GM12878 (cell line): Measurements from ENCODE around the gene CSTB. TPM values are rescaled to one million over a fixed set of nuclear protein-coding genes. Genes with fewer than 3 reads are reported as not detected.
"Not testable (repeated sequence)": the region's sequence is repeated elsewhere in the genome, so short reads cannot be mapped to it uniquely, and the experiment has no call there.

Experiments
- ATAC-seq: fragments of 200-7000 bp; cut with Tn5 transposase; 3 replicates; pipeline ENCODE4 v1.9.1; 2020; ENCODE audit warnings: mild to moderate bottlenecking, moderate library complexity
- BruUV-seq: library from RNA; stranded (reverse); fragments of 400-500 nt; replicated peaks from 2 replicates; lab custom pipeline; 2021; lab: Mats Ljungman, UMichigan
- CTCF ChIA-PET: fragments of 300-600 bp; sonication (Branson Sonifier 250); formaldehyde crosslinking; extraction: SDS; loops from one replicate; lab custom pipeline; 2021; ENCODE audit warnings: inconsistent platforms; lab: Yijun Ruan, JAX
- POLR2A ChIA-PET: fragments of 350-600 bp; formaldehyde crosslinking; extraction: SDS; loops from one replicate; lab custom pipeline; 2021; ENCODE audit warnings: inconsistent platforms; lab: Charles Lee
- RAD21 ChIA-PET: fragments of 300-600 bp; sonication (Branson Sonifier 250); formaldehyde crosslinking; loops from one replicate; lab custom pipeline; 2023; ENCODE audit warnings: antibody characterized with exemption; ENCODE audit not compliant: unreplicated experiment; lab: Charles Lee
- SMC1A ChIA-PET: fragments of 300-600 bp; sonication (Branson Sonifier 250); formaldehyde crosslinking; loops from one replicate; lab custom pipeline; 2023; ENCODE audit not compliant: unreplicated experiment, uncharacterized antibody; lab: Charles Lee
- DNase-seq: peaks from one replicate; pipeline ENCODE4 v3.0.0-alpha.2; 2011; ENCODE audit warnings: low read depth, low spot score
- FAIRE-seq: peaks from 3 replicates; lab custom pipeline; 2011; peaks lifted over from hg19 to GRCh38; lab: Jason Lieb, UNC
- H2AFZ ChIP-seq: 2 replicates; pipeline ENCODE4 v1.6.0; 2011; ENCODE audit warnings: low read depth, low read length, control low read depth; ENCODE audit not compliant: control insufficient read depth
- H3K27ac ChIP-seq: 2 replicates; pipeline ENCODE4 v1.5.1; 2011; ENCODE audit warnings: control low read depth; ENCODE audit not compliant: control insufficient read depth, insufficient read depth
- H3K27me3 ChIP-seq, 2 experiments: replicated peaks in 1 of 2; 2 replicates each; pipeline versions ENCODE4 v1.6.0 to v1.6.1; 2011; ENCODE audit warnings: low read length in 1 of 2; ENCODE audit not compliant: control insufficient read depth in 2 of 2, insufficient read depth in 2 of 2
- H3K36me3 ChIP-seq, 2 experiments: 2 replicates each; pipeline ENCODE4 v1.5.1; 2011; ENCODE audit warnings: low read length in 1 of 2; ENCODE audit not compliant: control insufficient read depth in 2 of 2, insufficient read depth in 2 of 2
- H3K4me1 ChIP-seq: 2 replicates; pipeline ENCODE4 v1.6.1; 2011; ENCODE audit warnings: mild to moderate bottlenecking, low read length, moderate library complexity, mixed read lengths; ENCODE audit not compliant: control insufficient read depth, insufficient read depth
- H3K4me2 ChIP-seq: 2 replicates; pipeline ENCODE4 v1.6.0; 2011; ENCODE audit warnings: control low read depth; ENCODE audit not compliant: control insufficient read depth, insufficient read depth
- H3K4me3 ChIP-seq: fragments of 200-600 bp; sonication (generic); 2 replicates; pipeline ENCODE4 v1.5.1; 2016
- H3K79me2 ChIP-seq: 2 replicates; pipeline ENCODE4 v1.6.0; 2011; ENCODE audit warnings: low read length; ENCODE audit not compliant: control insufficient read depth, insufficient read depth
- H3K9ac ChIP-seq: 2 replicates; pipeline ENCODE4 v1.8.0; 2011; ENCODE audit warnings: low read length, control low read depth, mixed read lengths; ENCODE audit not compliant: control insufficient read depth, insufficient read depth
- H3K9me3 ChIP-seq: replicated peaks from 3 replicates; pipeline ENCODE4 v1.5.1; 2011; ENCODE audit warnings: mild to moderate bottlenecking, low read length; ENCODE audit not compliant: control insufficient read depth, insufficient read depth
- H4K20me1 ChIP-seq: 2 replicates; pipeline ENCODE4 v1.6.0; 2011; ENCODE audit not compliant: control insufficient read depth, insufficient read depth
- WGBS: methylation state at CpG from one replicate; pipeline ENCODE4 v1.1.6; 2016; ENCODE audit warnings: low lambda C conversion rate; ENCODE audit not compliant: insufficient replicate concordance, insufficient coverage; ENCODE audit errors: missing lambda C conversion rate; 5-methylcytosine and 5-hydroxymethylcytosine counted together
- in situ Hi-C: fragments of 300-500 bp; cut with MboI; formaldehyde crosslinking; loops from 9 replicates; pipeline ENCODE4 v1.14.3; 2018; ENCODE audit warnings: mixed read lengths
- intact Hi-C: fragments of 100-400 bp; cut with micrococcal nuclease; formaldehyde crosslinking; loops from one replicate; pipeline ENCODE4 v1.14.2; 2022; ENCODE audit not compliant: unreplicated experiment
- polyA plus RNA-seq, 11 experiments: library from polyadenylated mRNA; depleted of rRNA in 4 of 11; unstranded in 6 of 11; stranded (reverse) in 5 of 11; fragments of >200 nt; fragmentation: Nextera tagmentation in 4 of 11; fragmentation: Illumina TruSeq in 1 of 11; extraction: Ambion mirVana in 4 of 11; extraction: Trizol in 1 of 11; gene quantifications; 1 replicate in 1 of 11; 2 replicates in 10 of 11; pipeline versions ENCODE4 v1.2.1 to v1.2.3, GENCODE V29; 2011 to 2016; ENCODE audit warnings: inconsistent platforms in 2 of 11, missing spikeins in 2 of 11, low read depth in 1 of 11
- total RNA-seq, 4 experiments: library from RNA; depleted of rRNA in 3 of 4; stranded (reverse); fragments of >200 nt in 3 of 4; fragmentation: Illumina TruSeq in 1 of 4; extraction: Trizol in 1 of 4; gene quantifications; 2 replicates each; pipeline versions ENCODE4 v1.2.1 to v1.2.3, GENCODE V29; 2013 to 2021

CSTB gene
- total and polyA plus RNA-seq, 10 of the 15 experiments (the other 5 are each of a cell fraction or from before 2014, with no cell fraction given): 12.5 to 82.7 (median 41.9) TPM

DNA sequence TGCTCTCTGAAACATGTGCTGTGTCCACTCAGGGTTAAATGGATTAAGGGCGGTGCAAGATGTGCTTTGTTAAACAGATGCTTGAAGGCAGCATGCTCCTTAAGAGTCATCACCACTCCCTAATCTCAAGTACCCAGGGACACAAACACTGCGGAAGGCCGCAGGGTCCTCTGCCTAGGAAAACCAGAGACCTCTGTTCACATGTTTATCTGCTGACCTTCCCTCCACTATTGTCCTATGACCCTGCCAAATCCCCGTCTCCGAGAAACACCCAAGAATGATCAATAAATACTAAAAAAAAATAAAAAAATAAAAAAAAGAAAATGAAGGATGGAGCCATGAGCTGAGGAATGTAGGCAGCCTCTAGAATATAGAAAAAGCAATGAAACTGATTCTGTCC is 46.6 kb upstream of the CSTB start:
- H3K9ac ChIP-seq, H3K4me2 ChIP-seq, H3K9me3 ChIP-seq, CTCF ChIA-PET, FAIRE-seq, H3K27me3 ChIP-seq, H3K4me1 ChIP-seq, H2AFZ ChIP-seq, SMC1A ChIA-PET, RAD21 ChIA-PET, H3K36me3 ChIP-seq, DNase-seq, ATAC-seq, intact Hi-C loops, H3K27ac ChIP-seq, H4K20me1 ChIP-seq, H3K4me3 ChIP-seq, in situ Hi-C loops, H3K79me2 ChIP-seq, POLR2A ChIA-PET, BruUV-seq: not testable (repeated sequence)
- WGBS: 13% methylated on average over 2 of the region's 5 CpGs

DNA sequence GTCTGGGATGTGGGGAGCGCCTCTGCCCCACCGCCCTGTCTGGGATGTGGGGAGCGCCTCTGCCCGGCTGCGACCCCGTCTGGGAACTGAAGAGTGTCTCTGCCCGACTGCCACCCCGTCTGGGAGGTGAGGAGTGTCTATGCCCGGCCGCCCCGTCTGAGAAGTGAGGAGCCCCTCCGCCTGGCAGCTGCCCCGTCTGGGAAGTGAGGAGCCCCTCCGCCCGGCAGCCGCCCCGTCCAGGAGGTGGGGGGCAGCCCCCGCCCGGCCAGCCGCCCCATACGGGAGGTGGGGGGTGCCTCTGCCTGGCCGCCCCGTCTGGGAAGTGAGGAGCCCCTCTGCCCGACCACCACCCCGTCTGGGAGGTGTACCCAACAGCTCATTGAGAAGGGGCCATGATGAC is 46.1 kb upstream of the CSTB start:
- H3K4me2 ChIP-seq, H3K4me1 ChIP-seq, POLR2A ChIA-PET, in situ Hi-C loops, RAD21 ChIA-PET, H3K9ac ChIP-seq, H3K9me3 ChIP-seq, SMC1A ChIA-PET, H3K36me3 ChIP-seq, H3K27ac ChIP-seq, CTCF ChIA-PET, intact Hi-C loops, H3K79me2 ChIP-seq, BruUV-seq, ATAC-seq, H2AFZ ChIP-seq, H3K4me3 ChIP-seq, H4K20me1 ChIP-seq, H3K27me3 ChIP-seq, FAIRE-seq, DNase-seq: not testable (repeated sequence)
- 80% methylated on average over 23 of the region's 25 CpGs for WGBS
